Measurements from ENCODE around the gene EEF1G. TPM values are rescaled to one million over a fixed set of nuclear protein-coding genes. Genes with fewer than 3 reads are reported as not detected.
"Not testable (repeated sequence)": the region's sequence is repeated elsewhere in the genome, so short reads cannot be mapped to it uniquely, and the experiment has no call there.

Gene EEF1G
- total RNA-seq, 6 donors from 2014 or later: 557 to 997 (median 889) TPM

- H3K27me3 ChIP-seq: no peaks in the 10 kb centered on the region
- WGBS, 2 donors: 19 to 27% methylated on average over 4 of the region's 4 CpGs
- H3K4me3 ChIP-seq: peak overlapping the region in 2 of 4 donors; percentile 26 to 29
- TF ChIP-seq CTCF (IDR thresholded peaks at IDR 0.05) (no peak), POLR2A (IDR thresholded peaks at IDR 0.05) (no peak), POLR2AphosphoS5 (IDR thresholded peaks at IDR 0.05) (no peak), EP300 (IDR thresholded peaks at IDR 0.05) (no peak)
- DNase-seq: no peak
- no peaks in the 10 kb centered on the region for H3K9me3 ChIP-seq
- H3K36me3 ChIP-seq: no peaks in the 10 kb centered on the region
- H3K27ac ChIP-seq: peak overlapping the region; percentile 92 to 98 (median 95)
- ATAC-seq (ENCODE audit: low FRiP score in 2 of 2): no peak
- H3K4me1 ChIP-seq: peaks cover 93 to 100% (median 96%) of the 10 kb centered on the region in 4 donors
Observed at GRCh38 chr11:62552485-62553079, 21.1 kb downstream of the EEF1G start.

GRCh38 chr11:62550478-62550877 lies 23.2 kb downstream of the EEF1G start:
- peaks cover 81 to 84% (median 83%) of the 10 kb centered on the region in 4 donors for H3K4me1 ChIP-seq
- H3K9me3 ChIP-seq; H3K4me3 ChIP-seq; H3K36me3 ChIP-seq; ATAC-seq (ENCODE audit: low FRiP score in 2 of 2); H3K27me3 ChIP-seq; DNase-seq: not testable (repeated sequence)
- whole genome bisulfite sequencing, 2 donors: 85 to 100% methylated on average over 2 of the region's 2 CpGs
- H3K27ac ChIP-seq: peak overlapping the region in 3 of 4 donors; percentile 92 to 98 (median 95)

- peak overlapping the region; percentile 40 to 99 (median 98) for H3K27ac ChIP-seq
- H3K4me3 ChIP-seq: no peak overlapping the region
- H3K9me3 ChIP-seq: no peaks in the 10 kb centered on the region
- DNase-seq (peak in 1 of 2 donors; percentile 66), ATAC-seq (ENCODE audit: low FRiP score in 2 of 2) (no peak)
- WGBS, 2 donors: 66 to 67% methylated on average over 17 of the region's 17 CpGs
- H3K27me3 ChIP-seq: peaks cover 0 to 4% (median 0%) of the 10 kb centered on the region in 4 donors
- peaks cover 66 to 82% (median 75%) of the 10 kb centered on the region in 4 donors for H3K4me1 ChIP-seq
- no peaks in the 10 kb centered on the region for H3K36me3 ChIP-seq
- no peak for TF ChIP-seq EP300 (IDR thresholded peaks at IDR 0.05)
- no peak for TF ChIP-seq CTCF (IDR thresholded peaks at IDR 0.05)
- no peak for TF ChIP-seq POLR2AphosphoS5 (IDR thresholded peaks at IDR 0.05)
- TF ChIP-seq POLR2A (IDR thresholded peaks at IDR 0.05): no peak
Observed at GRCh38 chr11:62548545-62549335, 25.0 kb downstream of the EEF1G start.

- ATAC-seq (ENCODE audit: low FRiP score in 2 of 2) (no peak), DNase-seq (no peak)
- Histone ChIP-seq H3K27me3 (peaks cover 0 to 4% (median 0%) of the 10 kb centered on the region in 4 donors), H3K4me1 (peaks cover 66 to 82% (median 75%) of the 10 kb centered on the region in 4 donors), H3K4me3 (peak overlapping the region in 3 of 4 donors; percentile 85 to 99 (median 92)), H3K27ac (peak overlapping the region; percentile 96 to 99 (median 98)), H3K9me3 (no peaks in the 10 kb centered on the region), H3K36me3 (no peaks in the 10 kb centered on the region)
- WGBS, 2 donors: 64 to 72% methylated on average over 8 of the region's 8 CpGs
- TF ChIP-seq POLR2AphosphoS5 (IDR thresholded peaks at IDR 0.05) (peak in 1 of 2 donors; percentile 8), POLR2A (IDR thresholded peaks at IDR 0.05) (no peak)
Observed at GRCh38 chr11:62547691-62548281, 25.9 kb downstream of the EEF1G start.

- WGBS, 2 donors: 12 to 17% methylated on average over 29 to 36 of the region's 40 CpGs
- no peaks in the 10 kb centered on the region for H3K36me3 ChIP-seq
- H3K27me3 ChIP-seq: peaks cover 0 to 4% (median 0%) of the 10 kb centered on the region in 4 donors
- H3K4me1 ChIP-seq: peaks cover 65 to 82% (median 75%) of the 10 kb centered on the region in 4 donors
- TF ChIP-seq CTCF (IDR thresholded peaks at IDR 0.05) (no peak), EP300 (IDR thresholded peaks at IDR 0.05) (no peak)
- peak overlapping the region; percentile 85 to 99 (median 92) for H3K4me3 ChIP-seq
- DNase-seq (peak in 1 of 2 donors; percentile 83), ATAC-seq (ENCODE audit: low FRiP score in 2 of 2) (no peak)
- H3K9me3 ChIP-seq: no peaks in the 10 kb centered on the region
- peak overlapping the region; percentile 96 to 99 (median 98) for H3K27ac ChIP-seq
Observed at GRCh38 chr11:62546929-62547625, 26.6 kb downstream of the EEF1G start.
